Stimulated activated CD8-positive, alpha-beta memory T cell treated with anti-CD3 and anti-CD28 coated beads, Interleukin-7, amount 100 ng/mL, for 4 hours (primary cell): ENCODE data around the gene GDNF.
"Not testable (repeated sequence)": the region's sequence is repeated elsewhere in the genome, so short reads cannot be mapped to it uniquely, and the experiment has no call there.

Experiments
- DNase-seq, 2 donors: peaks; one replicate each; pipeline ENCODE4 v3.0.0-alpha.2; 2020; ENCODE audit warnings: low read depth in 2 of 2

GDNF gene

GRCh38 chr5:37781409-37781808 is 58.4 kb downstream of the GDNF start:
- DNase-seq = not testable (repeated sequence)

GRCh38 chr5:37777432-37778130 is 62.3 kb downstream of the GDNF start:
- DNase-seq = no peak

- DNase-seq = no peak
These were observed 63.0 kb downstream of the GDNF start for GRCh38 chr5:37776826-37777225.

GRCh38 chr5:37774912-37775483 is 64.8 kb downstream of the GDNF start:
- no peak for DNase-seq

- no peak for DNase-seq
These were observed 66.0 kb downstream of the GDNF start for GRCh38 chr5:37773809-37774208.

- DNase-seq = no peak
These were observed 67.6 kb downstream of the GDNF start for GRCh38 chr5:37772255-37772654.

GRCh38 chr5:37771731-37772130 is 68.1 kb downstream of the GDNF start:
- no peak for DNase-seq

GRCh38 chr5:37771203-37771611 is 68.6 kb downstream of the GDNF start:
- no peak for DNase-seq

GRCh38 chr5:37770786-37771185 is 69.1 kb downstream of the GDNF start:
- DNase-seq = no peak

GRCh38 chr5:37769840-37770239 is 70.0 kb downstream of the GDNF start:
- DNase-seq = no peak

- no peak for DNase-seq
These were observed 70.7 kb downstream of the GDNF start for GRCh38 chr5:37769108-37769507.

GRCh38 chr5:37768371-37768770 is 71.5 kb downstream of the GDNF start:
- DNase-seq = no peak

GRCh38 chr5:37767961-37768360 is 71.9 kb downstream of the GDNF start:
- no peak for DNase-seq

- DNase-seq = no peak
These were observed 72.6 kb downstream of the GDNF start for GRCh38 chr5:37767251-37767650.
